H9 (cell line): ENCODE results near the gene HDAC1. TPM values are rescaled to one million over a fixed set of nuclear protein-coding genes. Genes with fewer than 3 reads are reported as not detected.

ENCODE experiments used
- DNase-seq: peaks from one replicate; pipeline ENCODE4 v3.0.0-alpha.2; 2017
- H2AFZ ChIP-seq: one replicate; pipeline ENCODE4 v1.6.1; 2013; ENCODE audit warnings: mild to moderate bottlenecking, low read length, control low read depth, moderate library complexity
- H2AK5ac ChIP-seq: 2 replicates; pipeline ENCODE4 v1.6.1; 2013; ENCODE audit warnings: low read length, control low read depth, mixed read lengths; ENCODE audit not compliant: insufficient read length
- H2BK120ac ChIP-seq: one replicate; pipeline ENCODE4 v1.6.1; 2013; ENCODE audit warnings: low read depth, mild to moderate bottlenecking, low read length, control low read depth, inconsistent platforms; ENCODE audit not compliant: poor library complexity, severe bottlenecking
- H2BK12ac ChIP-seq: 2 replicates; pipeline ENCODE4 v1.6.1; 2013; ENCODE audit warnings: low read length, control low read depth, mixed read lengths, low read depth; ENCODE audit not compliant: insufficient read length
- H2BK15ac ChIP-seq: 2 replicates; pipeline ENCODE4 v1.6.1; 2013; ENCODE audit warnings: low read depth, low read length, control low read depth
- H2BK20ac ChIP-seq: one replicate; pipeline ENCODE4 v1.6.1; 2013; ENCODE audit warnings: low read depth, mild to moderate bottlenecking, low read length, control low read depth, inconsistent platforms; ENCODE audit not compliant: poor library complexity, severe bottlenecking
- H2BK5ac ChIP-seq: 2 replicates; pipeline ENCODE4 v1.6.1; 2013; ENCODE audit warnings: low read length, control low read depth, mixed read lengths; ENCODE audit not compliant: insufficient read length
- H3K14ac ChIP-seq: 2 replicates; pipeline ENCODE4 v1.6.1; 2013; ENCODE audit warnings: low read length, control low read depth; ENCODE audit not compliant: insufficient read depth
- H3K18ac ChIP-seq: 2 replicates; pipeline ENCODE4 v1.6.1; 2013; ENCODE audit warnings: low read depth, mild to moderate bottlenecking, mixed read lengths, low read length, control low read depth; ENCODE audit not compliant: insufficient read length
- H3K23ac ChIP-seq: 2 replicates; pipeline ENCODE4 v1.6.1; 2013; ENCODE audit warnings: low read length, control low read depth, mixed read lengths, low read depth; ENCODE audit not compliant: insufficient read length
- H3K23me2 ChIP-seq: 2 replicates; pipeline ENCODE4 v1.6.1; 2013; ENCODE audit warnings: low read depth, mild to moderate bottlenecking, mixed read lengths, low read length, control low read depth; ENCODE audit not compliant: insufficient read length, poor library complexity, severe bottlenecking
- H3K27ac ChIP-seq: 2 replicates; pipeline ENCODE4 v1.5.1; 2013; ENCODE audit warnings: low read length, control low read depth, mixed read lengths, low read depth; ENCODE audit not compliant: insufficient read length
- H3K27me3 ChIP-seq: 2 replicates; pipeline ENCODE4 v1.6.1; 2013; ENCODE audit warnings: low read length, control low read depth, inconsistent platforms; ENCODE audit not compliant: insufficient read depth
- H3K4ac ChIP-seq: 2 replicates; pipeline ENCODE4 v1.6.1; 2013; ENCODE audit warnings: low read depth, mild to moderate bottlenecking, control low read depth, inconsistent platforms, low read length, moderate library complexity
- H3K4me1 ChIP-seq: 2 replicates; pipeline ENCODE4 v1.6.1; 2013; ENCODE audit warnings: low read length, control low read depth, inconsistent platforms; ENCODE audit not compliant: insufficient read depth
- H3K4me2 ChIP-seq: 2 replicates; pipeline ENCODE4 v1.6.1; 2013; ENCODE audit warnings: low read length, control low read depth, mixed read lengths; ENCODE audit not compliant: insufficient read length, insufficient read depth
- H3K56ac ChIP-seq: 2 replicates; pipeline ENCODE4 v1.6.1; 2013; ENCODE audit warnings: low read depth, mild to moderate bottlenecking, mixed read lengths, low read length, control low read depth; ENCODE audit not compliant: insufficient read length
- H3K79me1 ChIP-seq: 2 replicates; pipeline ENCODE4 v1.6.1; 2013; ENCODE audit warnings: low read depth, mild to moderate bottlenecking, moderate library complexity, low read length, control low read depth, inconsistent platforms; ENCODE audit not compliant: insufficient read depth, poor library complexity, severe bottlenecking
- H3K79me2 ChIP-seq: 2 replicates; pipeline ENCODE4 v1.6.1; 2013; ENCODE audit warnings: low read length, control low read depth, inconsistent platforms; ENCODE audit not compliant: insufficient read depth
- H3K9ac ChIP-seq: 2 replicates; pipeline ENCODE4 v1.6.1; 2013; ENCODE audit warnings: low read length, control low read depth, mixed read lengths; ENCODE audit not compliant: insufficient read length; ENCODE audit errors: extremely low read depth
- H3K9me3 ChIP-seq: one replicate; pipeline ENCODE4 v1.6.1; 2013; ENCODE audit warnings: low read depth, low read length, inconsistent platforms; ENCODE audit not compliant: control insufficient read depth
- H3T11ph ChIP-seq: one replicate; pipeline ENCODE4 v1.6.1; 2013; ENCODE audit warnings: mild to moderate bottlenecking, low read length, control low read depth, inconsistent platforms
- H4K20me1 ChIP-seq: one replicate; pipeline ENCODE4 v1.6.1; 2013; ENCODE audit not compliant: control insufficient read depth, insufficient read length, insufficient read depth
- H4K5ac ChIP-seq: 2 replicates; pipeline ENCODE4 v1.6.1; 2013; ENCODE audit warnings: low read depth, mild to moderate bottlenecking, mixed read lengths, low read length, control low read depth; ENCODE audit not compliant: insufficient read length
- H4K8ac ChIP-seq: replicated peaks from 2 replicates; pipeline ENCODE4 v1.6.1; 2013; ENCODE audit warnings: low read length, control low read depth, mixed read lengths, low read depth; ENCODE audit not compliant: insufficient read length
- H4K91ac ChIP-seq: 2 replicates; pipeline ENCODE4 v1.6.1; 2013; ENCODE audit warnings: low read depth, mild to moderate bottlenecking, moderate library complexity, mixed read lengths, low read length, control low read depth; ENCODE audit not compliant: insufficient read length
- H3K27ac Mint-ChIP-seq, 3 experiments: 2 replicates in 2 of 3; 3 replicates in 1 of 3; pipeline ENCODE4 v1.8.0; 2020 to 2021; ENCODE audit warnings: mixed read lengths in 3 of 3, mild to moderate bottlenecking in 1 of 3, moderate library complexity in 1 of 3
- H3K27me3 Mint-ChIP-seq: 2 replicates; pipeline ENCODE4 v1.8.0; 2021; ENCODE audit warnings: low read depth, mild to moderate bottlenecking, moderate library complexity, mixed read lengths
- H3K36me3 Mint-ChIP-seq, 3 experiments: 2 replicates in 2 of 3; 3 replicates in 1 of 3; pipeline ENCODE4 v1.8.0; 2020 to 2021; ENCODE audit warnings: low read depth in 3 of 3, mixed read lengths in 3 of 3; ENCODE audit not compliant: insufficient read depth in 1 of 3
- H3K4me1 Mint-ChIP-seq, 2 experiments: 2 replicates each; pipeline ENCODE4 v1.8.0; 2020; ENCODE audit warnings: mixed read lengths in 2 of 2
- H3K4me3 Mint-ChIP-seq, 2 experiments: 2 replicates in 1 of 2; 3 replicates in 1 of 2; pipeline ENCODE4 v1.8.0; 2020 to 2021; ENCODE audit warnings: mild to moderate bottlenecking in 2 of 2, mixed read lengths in 2 of 2, moderate library complexity in 1 of 2
- H3K9me3 Mint-ChIP-seq, 2 experiments: 2 replicates in 1 of 2; 3 replicates in 1 of 2; pipeline ENCODE4 v1.8.0; 2020; ENCODE audit warnings: mild to moderate bottlenecking in 2 of 2, mixed read lengths in 2 of 2, moderate library complexity in 1 of 2
- WGBS: extraction: QIAGEN DNeasy Blood & Tissue Kit; methylation state at CpG from one replicate; pipeline ENCODE4 v1.1.7; 2013; ENCODE audit warnings: missing lambda C conversion rate, low lambda C conversion rate, mixed read lengths; ENCODE audit not compliant: insufficient read length; ENCODE audit errors: extremely low coverage; 5-methylcytosine and 5-hydroxymethylcytosine counted together
- total RNA-seq: library from RNA; stranded (reverse); gene quantifications from 2 replicates; pipeline ENCODE4 v1.2.1, GENCODE V29; 2021
- TF ChIP-seq, protein P1 (sequence below): fragments of 200-600 bp; sonication (generic); conservative IDR thresholded peaks from 3 replicates; pipeline ENCODE4 v1.8.0; 2021; ENCODE audit warnings: antibody characterized with exemption, mild to moderate bottlenecking

HDAC1 gene
- total RNA-seq, 1 experiment from 2014 or later, result 162 TPM

DNA sequence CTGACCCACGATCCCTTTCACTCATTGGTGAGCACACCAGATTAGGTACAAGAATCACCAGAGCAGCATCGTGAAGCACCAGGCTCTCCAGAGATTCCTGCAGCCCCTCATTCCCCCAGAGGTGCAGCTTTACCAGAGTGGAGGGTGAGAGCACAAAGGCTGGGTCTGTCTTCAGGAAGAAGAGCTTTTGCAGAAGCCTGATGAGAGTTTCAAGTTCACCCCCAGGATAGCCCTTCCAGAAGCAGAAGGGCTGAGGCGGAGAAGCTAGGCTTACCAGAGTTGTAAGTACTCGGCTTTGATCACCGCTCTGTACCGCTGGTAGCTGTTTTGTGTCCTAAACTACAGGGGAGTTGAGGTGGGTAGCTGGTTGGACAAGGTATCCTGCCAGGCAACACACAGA is 73.6 kb downstream of the HDAC1 start:
- Histone ChIP-seq H3K9me3 (no peaks in the 10 kb centered on the region), H3K79me1 (no peaks in the 10 kb centered on the region), H3K14ac (no peak overlapping the region), H2BK12ac (no peak overlapping the region), H3K27me3 (no peaks in the 10 kb centered on the region; the same call in 1 of the 2 replicates), H3K79me2 (no peaks in the 10 kb centered on the region), H3K9ac (no peak overlapping the region), H4K5ac (no peak overlapping the region), H3K23me2 (peaks cover 12% of the 10 kb centered on the region), H2BK120ac (no peak overlapping the region), H3K56ac (no peak overlapping the region), H2BK5ac (no peak overlapping the region), H2AK5ac (no peak overlapping the region), H4K8ac (no peak overlapping the region), H3K4me1 (no peaks in the 10 kb centered on the region), H4K91ac (no peak overlapping the region), H2BK20ac (no peak overlapping the region), H3K4me2 (no peak overlapping the region), H3K23ac (no peak overlapping the region), H4K20me1 (no peaks in the 10 kb centered on the region), H2BK15ac (no peak overlapping the region), H3T11ph (no peak overlapping the region), H3K4ac (no peak overlapping the region), H3K18ac (no peak overlapping the region), H2AFZ (no peak overlapping the region), H3K27ac (no peak overlapping the region)
- Mint-ChIP-seq H3K9me3 (no peaks in the 10 kb centered on the region), H3K27me3 (peaks cover 10% of the 10 kb centered on the region), H3K27ac (peak overlapping the region in 2 of 3 experiments; percentile 40 to 66; a peak in 2 of 7 replicates), H3K4me3 (peak overlapping the region in 1 of 2 experiments; percentile 42; a peak in 2 of 5 replicates), H3K36me3 (peaks cover 20 to 71% (median 62%) of the 10 kb centered on the region in 3 experiments), H3K4me1 (peaks cover 8 to 12% of the 10 kb centered on the region in 2 experiments)
- no CpG with 5 or more reads among the region's 6 CpGs for WGBS
- TF ChIP-seq, protein P1, sequence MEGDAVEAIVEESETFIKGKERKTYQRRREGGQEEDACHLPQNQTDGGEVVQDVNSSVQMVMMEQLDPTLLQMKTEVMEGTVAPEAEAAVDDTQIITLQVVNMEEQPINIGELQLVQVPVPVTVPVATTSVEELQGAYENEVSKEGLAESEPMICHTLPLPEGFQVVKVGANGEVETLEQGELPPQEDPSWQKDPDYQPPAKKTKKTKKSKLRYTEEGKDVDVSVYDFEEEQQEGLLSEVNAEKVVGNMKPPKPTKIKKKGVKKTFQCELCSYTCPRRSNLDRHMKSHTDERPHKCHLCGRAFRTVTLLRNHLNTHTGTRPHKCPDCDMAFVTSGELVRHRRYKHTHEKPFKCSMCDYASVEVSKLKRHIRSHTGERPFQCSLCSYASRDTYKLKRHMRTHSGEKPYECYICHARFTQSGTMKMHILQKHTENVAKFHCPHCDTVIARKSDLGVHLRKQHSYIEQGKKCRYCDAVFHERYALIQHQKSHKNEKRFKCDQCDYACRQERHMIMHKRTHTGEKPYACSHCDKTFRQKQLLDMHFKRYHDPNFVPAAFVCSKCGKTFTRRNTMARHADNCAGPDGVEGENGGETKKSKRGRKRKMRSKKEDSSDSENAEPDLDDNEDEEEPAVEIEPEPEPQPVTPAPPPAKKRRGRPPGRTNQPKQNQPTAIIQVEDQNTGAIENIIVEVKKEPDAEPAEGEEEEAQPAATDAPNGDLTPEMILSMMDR, result no peak
- no peak for DNase-seq
